Skeletal muscle tissue (tissue), 4 donors: ENCODE measurements around the gene ABLIM3. TPM values are rescaled to one million over a fixed set of nuclear protein-coding genes. Genes with fewer than 3 reads are reported as not detected.

Source experiments
- H3K27ac ChIP-seq: one replicate; pipeline ENCODE4 v1.7.0; 2013; ENCODE audit warnings: mild to moderate bottlenecking, low read depth, low read length, inconsistent platforms
- H3K27me3 ChIP-seq, 3 donors: one replicate each; pipeline ENCODE4 v1.7.0; 2013; ENCODE audit warnings: low read length in 3 of 3; ENCODE audit not compliant: control insufficient read depth in 3 of 3, insufficient read depth in 3 of 3
- H3K36me3 ChIP-seq, 3 donors: one replicate each; pipeline ENCODE4 v1.7.0; 2013; ENCODE audit warnings: low read length in 3 of 3; ENCODE audit not compliant: control insufficient read depth in 3 of 3, insufficient read depth in 3 of 3
- H3K4me1 ChIP-seq, 3 donors: one replicate each; pipeline ENCODE4 v1.7.0; 2013; ENCODE audit warnings: low read length in 3 of 3, mild to moderate bottlenecking in 3 of 3; ENCODE audit not compliant: control insufficient read depth in 3 of 3, insufficient read depth in 3 of 3
- H3K4me3 ChIP-seq, 3 donors: one replicate each; pipeline ENCODE4 v1.7.0; 2013; ENCODE audit warnings: low read length in 3 of 3
- H3K9ac ChIP-seq, 3 donors: one replicate each; pipeline ENCODE4 v1.7.0; 2013; ENCODE audit warnings: low read length in 3 of 3, mild to moderate bottlenecking in 3 of 3, moderate library complexity in 2 of 3, low read depth in 1 of 3
- H3K9me3 ChIP-seq, 3 donors: one replicate each; pipeline ENCODE4 v1.7.0; 2013; ENCODE audit warnings: low read length in 3 of 3; ENCODE audit not compliant: control insufficient read depth in 3 of 3
- total RNA-seq: library from RNA; depleted of rRNA; stranded (reverse); fragments of >200 nt; gene quantifications from one replicate; pipeline ENCODE4 v1.2.3, GENCODE V29; 2014
- donor health status: Osteomylitis.

ABLIM3 gene
- total RNA-seq, 1 donor from 2014 or later = 15.1 TPM

DNA sequence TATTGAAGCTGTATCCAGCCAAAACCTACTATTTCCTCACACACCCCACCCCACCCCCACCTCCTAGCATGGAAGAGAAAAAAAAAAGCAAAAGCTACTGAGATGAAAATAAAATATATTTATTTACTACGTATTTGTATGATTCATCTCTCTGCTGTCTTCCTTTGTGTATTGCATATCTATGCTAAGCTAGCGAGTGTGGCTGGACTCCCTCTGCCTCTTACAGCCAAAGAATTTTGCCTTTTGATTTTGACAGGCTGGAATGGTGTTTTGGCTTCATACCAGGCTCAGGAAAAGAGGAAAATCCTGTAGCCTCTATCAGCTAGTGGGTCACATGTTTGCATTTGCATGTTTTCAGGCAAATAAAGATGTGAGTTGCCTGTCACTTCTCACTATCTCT lies 2.2 kb downstream of the ABLIM3 start:
- Histone ChIP-seq H3K27me3 (no peaks in the 10 kb centered on the region), H3K36me3 (no peaks in the 10 kb centered on the region), H3K4me3 (peak overlapping the region in 2 of 3 donors; percentile 6 to 45), H3K9ac (peak overlapping the region in 1 of 3 donors; percentile 40), H3K4me1 (peaks cover 22 to 32% (median 29%) of the 10 kb centered on the region in 3 donors), H3K27ac (peak overlapping the region; percentile 52), H3K9me3 (no peaks in the 10 kb centered on the region)

GRCh38 chr5:149144637-149145036 lies 3.3 kb downstream of the ABLIM3 start:
- Histone ChIP-seq H3K9me3 (no peaks in the 10 kb centered on the region), H3K4me3 (peak overlapping the region in 1 of 3 donors; percentile 26), H3K9ac (peak overlapping the region in 1 of 3 donors; percentile 1), H3K36me3 (no peaks in the 10 kb centered on the region), H3K4me1 (peaks cover 23 to 36% (median 29%) of the 10 kb centered on the region in 3 donors), H3K27ac (peak overlapping the region; percentile 52), H3K27me3 (no peaks in the 10 kb centered on the region)

- no peaks in the 10 kb centered on the region for H3K27me3 ChIP-seq
- H3K4me3 ChIP-seq = peak overlapping the region in 1 of 3 donors; percentile 26
- no peaks in the 10 kb centered on the region for H3K9me3 ChIP-seq
- peaks cover 27 to 40% (median 29%) of the 10 kb centered on the region in 3 donors for H3K4me1 ChIP-seq
- H3K9ac ChIP-seq = no peak overlapping the region
- no peak overlapping the region for H3K27ac ChIP-seq
- no peaks in the 10 kb centered on the region for H3K36me3 ChIP-seq
Measured at GRCh38 chr5:149145138-149145537, 3.8 kb downstream of the ABLIM3 start.

DNA sequence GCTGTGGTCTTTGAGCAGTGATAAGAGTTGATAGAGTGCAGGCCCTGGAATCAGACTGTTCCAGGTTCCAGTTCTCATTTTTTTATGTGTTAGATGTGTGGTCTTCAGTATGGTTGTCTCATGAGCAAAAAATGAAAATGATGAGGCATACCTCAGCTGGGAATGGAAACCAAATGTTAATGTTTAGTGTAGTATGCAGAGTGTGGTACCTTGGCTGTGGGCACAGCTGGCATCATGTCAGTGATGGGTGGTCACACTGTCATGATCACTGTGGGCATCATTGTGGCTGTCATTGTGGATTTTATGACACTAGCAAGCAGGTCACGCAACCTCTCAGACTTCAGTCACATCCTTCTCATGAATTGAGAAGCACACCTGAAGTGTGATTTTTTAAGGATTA lies 6.4 kb downstream of the ABLIM3 start:
- Histone ChIP-seq H3K9ac (no peak overlapping the region), H3K4me3 (no peak overlapping the region), H3K27me3 (no peaks in the 10 kb centered on the region), H3K27ac (no peak overlapping the region), H3K36me3 (no peaks in the 10 kb centered on the region), H3K9me3 (no peaks in the 10 kb centered on the region), H3K4me1 (peaks cover 26 to 42% (median 27%) of the 10 kb centered on the region in 3 donors)

DNA sequence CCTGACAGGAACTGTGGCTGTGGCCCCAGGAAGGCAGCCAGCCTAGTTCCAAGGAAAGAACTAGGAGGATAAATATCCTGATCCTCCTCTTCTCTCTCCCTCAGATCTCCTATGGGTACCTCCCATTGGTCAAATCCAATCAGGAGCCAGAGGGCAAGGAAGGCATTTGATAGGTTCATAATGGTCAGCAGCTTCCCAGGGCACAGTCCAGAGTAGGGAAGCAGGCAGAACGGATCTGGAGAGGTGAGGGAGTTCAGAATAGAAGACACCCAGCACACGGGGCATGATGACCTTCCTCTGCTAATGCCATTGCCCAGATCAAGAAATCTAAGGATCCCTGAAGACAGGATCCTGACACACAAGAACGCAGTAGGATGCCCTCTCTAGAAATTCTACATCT lies 8.6 kb downstream of the ABLIM3 start:
- peaks cover 34 to 50% (median 40%) of the 10 kb centered on the region in 3 donors for H3K4me1 ChIP-seq
- no peak overlapping the region for H3K4me3 ChIP-seq
- H3K36me3 ChIP-seq = no peaks in the 10 kb centered on the region
- H3K27me3 ChIP-seq = no peaks in the 10 kb centered on the region
- H3K27ac ChIP-seq = peak overlapping the region; percentile 41
- no peak overlapping the region for H3K9ac ChIP-seq
- H3K9me3 ChIP-seq = no peaks in the 10 kb centered on the region

DNA sequence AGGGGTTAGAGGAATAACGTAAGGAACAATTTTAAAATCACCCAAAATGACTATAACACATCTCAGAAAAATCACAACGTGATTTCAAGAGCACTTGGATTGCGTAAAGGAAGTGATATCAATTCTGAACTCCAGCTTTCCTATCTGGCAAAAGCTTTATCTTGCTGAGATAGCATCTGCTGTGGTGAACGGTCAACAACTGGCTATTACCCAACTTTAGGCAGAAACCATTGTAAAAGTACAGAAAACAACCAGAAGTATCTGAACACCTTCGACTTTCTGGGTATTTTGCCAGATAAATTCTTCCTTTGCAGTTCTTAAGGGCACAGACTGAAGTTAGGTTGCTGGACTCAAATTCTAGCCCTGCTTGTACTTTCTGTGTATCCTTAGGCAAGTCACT lies 9.2 kb downstream of the ABLIM3 start:
- peak overlapping the region; percentile 41 for H3K27ac ChIP-seq
- no peaks in the 10 kb centered on the region for H3K27me3 ChIP-seq
- H3K4me3 ChIP-seq = no peak overlapping the region
- peaks cover 40 to 55% (median 45%) of the 10 kb centered on the region in 3 donors for H3K4me1 ChIP-seq
- H3K36me3 ChIP-seq = no peaks in the 10 kb centered on the region
- H3K9me3 ChIP-seq = no peaks in the 10 kb centered on the region
- no peak overlapping the region for H3K9ac ChIP-seq

DNA sequence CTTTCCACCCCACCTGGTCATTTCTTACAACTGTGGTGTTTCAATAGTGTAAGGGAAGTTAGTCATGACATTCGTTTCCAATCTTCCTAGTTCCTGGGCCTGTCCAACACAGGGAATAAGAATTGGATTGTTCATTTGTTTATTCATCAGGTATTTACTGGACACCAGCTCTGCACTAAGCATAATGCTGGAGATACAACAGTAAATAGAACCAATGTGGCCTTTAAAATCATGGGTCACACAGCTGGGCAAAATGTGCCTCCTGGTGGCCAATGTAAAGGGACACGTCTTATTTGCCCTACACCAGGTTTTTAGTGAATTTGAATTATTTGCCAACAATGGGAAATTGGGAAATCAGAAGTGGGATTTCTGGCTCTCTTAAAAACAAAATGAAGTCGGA lies 10.4 kb downstream of the ABLIM3 start:
- Histone ChIP-seq H3K27me3 (no peaks in the 10 kb centered on the region), H3K9ac (no peak overlapping the region), H3K4me3 (no peak overlapping the region), H3K27ac (peak overlapping the region; percentile 94), H3K9me3 (no peaks in the 10 kb centered on the region), H3K4me1 (peaks cover 44 to 67% (median 51%) of the 10 kb centered on the region in 3 donors), H3K36me3 (no peaks in the 10 kb centered on the region)

DNA sequence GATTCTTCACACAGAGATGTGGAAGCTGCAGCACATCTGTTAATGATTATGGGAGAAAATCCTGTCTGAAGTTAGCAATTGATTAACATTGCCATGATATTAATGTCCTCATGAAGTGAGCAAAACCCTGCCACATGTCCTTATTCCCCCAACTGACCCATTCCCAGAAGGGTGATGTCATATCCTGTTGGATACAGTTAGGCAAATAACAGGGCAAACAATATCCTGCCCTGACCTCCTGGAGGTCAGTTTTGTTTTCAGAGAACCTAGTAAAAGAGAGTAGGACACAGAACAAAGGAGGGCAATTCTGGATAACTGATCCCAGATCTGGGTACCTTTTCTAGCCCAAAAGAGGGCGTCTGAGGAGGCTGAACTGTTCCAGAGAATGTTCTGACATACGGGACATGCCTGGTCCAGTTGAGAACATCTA lies 11.0 kb downstream of the ABLIM3 start:
- no peak overlapping the region for H3K4me3 ChIP-seq
- H3K27ac ChIP-seq = peak overlapping the region; percentile 94
- no peak overlapping the region for H3K9ac ChIP-seq
- H3K4me1 ChIP-seq = peaks cover 44 to 72% (median 56%) of the 10 kb centered on the region in 3 donors
- no peaks in the 10 kb centered on the region for H3K9me3 ChIP-seq
- H3K36me3 ChIP-seq = no peaks in the 10 kb centered on the region
- no peaks in the 10 kb centered on the region for H3K27me3 ChIP-seq

DNA sequence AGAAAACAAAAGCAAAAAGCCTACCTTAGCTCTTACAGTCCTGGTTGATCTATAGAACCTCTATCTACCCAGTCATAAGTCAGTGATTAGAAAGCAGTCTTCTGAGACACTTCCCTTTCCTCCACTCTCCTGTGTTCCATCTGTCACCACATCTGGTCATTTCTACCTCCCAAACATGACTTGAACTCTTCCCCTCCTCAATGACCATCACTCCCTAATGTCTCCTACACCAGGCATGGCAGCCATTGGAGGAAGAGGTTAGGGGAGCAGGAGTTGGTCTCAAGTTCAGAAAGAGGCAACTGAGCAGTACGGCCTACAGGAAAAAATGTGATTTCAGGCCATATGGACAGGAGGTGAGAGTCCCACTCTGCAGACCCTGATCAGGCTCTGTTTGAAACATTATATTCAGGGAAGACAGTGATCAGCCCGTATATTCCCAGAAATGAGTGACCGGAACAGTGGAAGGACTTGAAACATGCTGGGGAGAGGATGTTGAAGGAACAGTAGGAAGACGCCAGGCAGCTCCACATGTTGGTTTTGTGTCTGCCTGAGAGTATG lies 12.0 kb downstream of the ABLIM3 start:
- no peaks in the 10 kb centered on the region for H3K27me3 ChIP-seq
- H3K4me3 ChIP-seq = peak overlapping the region in 2 of 3 donors; percentile 3
- H3K36me3 ChIP-seq = no peaks in the 10 kb centered on the region
- H3K9ac ChIP-seq = peak overlapping the region in 2 of 3 donors; percentile 54 to 65
- H3K4me1 ChIP-seq = peaks cover 44 to 78% (median 57%) of the 10 kb centered on the region in 3 donors
- no peaks in the 10 kb centered on the region for H3K9me3 ChIP-seq
- H3K27ac ChIP-seq = peak overlapping the region; percentile 94

DNA sequence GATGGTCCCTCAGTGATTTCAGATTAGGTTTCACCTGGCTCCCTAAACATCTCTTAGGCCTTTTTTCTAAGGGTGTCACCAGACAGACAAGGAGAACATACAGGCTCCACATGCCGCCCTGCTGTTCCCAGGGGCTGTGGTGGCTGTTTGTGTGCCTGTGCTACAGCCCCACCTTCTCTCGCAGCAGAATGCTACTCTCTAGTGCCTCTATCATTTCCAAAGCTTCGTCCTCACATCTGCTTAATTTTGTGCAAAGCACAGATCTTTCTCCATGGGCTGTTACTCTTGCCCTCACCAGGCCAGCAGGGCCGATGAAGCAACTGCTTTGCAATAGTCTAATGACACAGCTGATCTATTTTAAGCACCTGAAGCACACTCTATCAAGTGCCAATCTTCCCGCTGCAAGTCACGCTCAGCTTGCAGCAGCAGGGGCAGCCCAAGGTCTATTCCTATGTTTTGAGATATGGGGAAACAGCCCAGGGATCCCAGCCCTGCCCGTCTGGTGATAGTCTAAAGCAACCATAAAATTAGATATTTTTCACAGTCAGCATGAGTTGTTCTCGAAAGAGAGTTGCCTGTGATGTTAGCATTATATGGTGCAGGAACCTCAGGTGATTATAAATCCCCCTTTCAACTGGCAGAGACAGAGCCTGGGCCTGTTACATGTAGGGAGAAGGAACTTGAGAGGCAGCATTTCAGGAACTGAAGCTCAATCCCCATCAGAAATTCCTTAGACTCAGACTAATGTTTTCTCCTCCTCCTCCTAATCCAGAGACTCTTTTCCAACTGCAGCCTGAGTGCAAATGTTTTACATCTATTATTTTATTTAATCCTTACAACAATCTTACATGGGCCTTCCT lies 12.7 kb downstream of the ABLIM3 start:
- no peaks in the 10 kb centered on the region for H3K36me3 ChIP-seq
- peak overlapping the region; percentile 94 for H3K27ac ChIP-seq
- no peaks in the 10 kb centered on the region for H3K9me3 ChIP-seq
- no peak overlapping the region for H3K4me3 ChIP-seq
- H3K9ac ChIP-seq = peak overlapping the region; percentile 65 to 79 (median 66)
- H3K27me3 ChIP-seq = no peaks in the 10 kb centered on the region
- H3K4me1 ChIP-seq = peaks cover 44 to 74% (median 57%) of the 10 kb centered on the region in 3 donors
